Stimulated activated CD8-positive, alpha-beta memory T cell treated with anti-CD3 and anti-CD28 coated beads, Interleukin-2, amount 100 ng/mL, for 48 hours (primary cell): ENCODE data around the gene DNASE1L3.
"Not testable (repeated sequence)": the region's sequence is repeated elsewhere in the genome, so short reads cannot be mapped to it uniquely, and the experiment has no call there.

ENCODE experiments used
- DNase-seq, 2 donors: peaks; one replicate each; pipeline ENCODE4 v3.0.0-alpha.2; 2020; ENCODE audit warnings: low read depth in 2 of 2

DNASE1L3 gene

GRCh38 chr3:58210761-58211460 is at the start of gene DNASE1L3:
Gene DNASE1L3 (minus strand): TSS chr3:58210972. CDS start chr3:58210906, 66 bp downstream.
- no peak for DNase-seq

- no peak for DNase-seq
Measured at GRCh38 chr3:58260261-58260731, 49.5 kb upstream of the DNASE1L3 start.

- no peak for DNase-seq
Measured at GRCh38 chr3:58258392-58259055, 47.8 kb upstream of the DNASE1L3 start.

- no peak for DNase-seq
Measured at GRCh38 chr3:58256511-58256910, 45.7 kb upstream of the DNASE1L3 start.

GRCh38 chr3:58256061-58256460 is 45.3 kb upstream of the DNASE1L3 start:
- no peak for DNase-seq

- no peak for DNase-seq
Measured at GRCh38 chr3:58254144-58254543, 43.4 kb upstream of the DNASE1L3 start.

GRCh38 chr3:58251631-58252035 is 40.9 kb upstream of the DNASE1L3 start:
- DNase-seq = no peak

GRCh38 chr3:58250093-58250707 is 39.4 kb upstream of the DNASE1L3 start:
- DNase-seq = no peak

- DNase-seq = no peak
Measured at GRCh38 chr3:58249358-58250092, 38.8 kb upstream of the DNASE1L3 start.

- DNase-seq = no peak
Measured at GRCh38 chr3:58246148-58247047, 35.6 kb upstream of the DNASE1L3 start.

GRCh38 chr3:58243976-58244585 is 33.3 kb upstream of the DNASE1L3 start:
- no peak for DNase-seq

GRCh38 chr3:58242860-58243259 is 32.1 kb upstream of the DNASE1L3 start:
- DNase-seq = not testable (repeated sequence)

- no peak for DNase-seq
Measured at GRCh38 chr3:58242340-58242739, 31.6 kb upstream of the DNASE1L3 start.

GRCh38 chr3:58241306-58242044 is 30.7 kb upstream of the DNASE1L3 start:
- no peak for DNase-seq

GRCh38 chr3:58238830-58239229 is 28.1 kb upstream of the DNASE1L3 start:
- DNase-seq = no peak

- DNase-seq = peak; percentile 24 to 37
Measured at GRCh38 chr3:58237941-58238681, 27.3 kb upstream of the DNASE1L3 start.

- DNase-seq = peak; percentile 69 to 74
Measured at GRCh38 chr3:58237238-58237940, 26.6 kb upstream of the DNASE1L3 start, which contains the start of gene ABHD6. Gene ABHD6 (plus strand): TSS chr3:58237792. CDS start chr3:58256587, 18,795 bp downstream.

- DNase-seq = no peak
Measured at GRCh38 chr3:58236527-58237237, 25.9 kb upstream of the DNASE1L3 start.
